DMS79 (cell line): ENCODE results near the gene EGLN1.
"Not testable (repeated sequence)": the region's sequence is repeated elsewhere in the genome, so short reads cannot be mapped to it uniquely, and the experiment has no call there.

ENCODE experiments used
- DNase-seq: peaks from one replicate; lab custom pipeline; 2025; lab: John Stamatoyannopoulos, UW

EGLN1 gene

DNA sequence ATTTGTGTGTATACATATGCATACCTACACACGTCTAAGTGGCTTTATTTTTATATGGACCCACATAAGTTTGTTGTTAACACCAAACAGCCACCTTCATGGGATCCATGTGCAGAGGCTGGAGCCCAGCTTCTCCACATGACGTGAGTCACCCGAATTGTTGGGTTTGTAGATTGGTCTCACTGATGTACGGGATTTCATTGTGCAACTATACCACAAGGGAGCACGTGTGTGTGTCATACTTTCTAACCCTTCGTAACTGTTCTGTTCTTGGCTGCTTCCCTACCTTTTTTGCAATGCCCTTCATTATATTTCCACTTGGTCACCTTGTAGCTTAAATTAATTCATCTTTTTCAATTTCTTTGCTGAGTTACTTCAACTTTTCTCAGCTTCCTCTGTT, 63.0 kb downstream of the EGLN1 start:
- DNase-seq = no peak

DNA sequence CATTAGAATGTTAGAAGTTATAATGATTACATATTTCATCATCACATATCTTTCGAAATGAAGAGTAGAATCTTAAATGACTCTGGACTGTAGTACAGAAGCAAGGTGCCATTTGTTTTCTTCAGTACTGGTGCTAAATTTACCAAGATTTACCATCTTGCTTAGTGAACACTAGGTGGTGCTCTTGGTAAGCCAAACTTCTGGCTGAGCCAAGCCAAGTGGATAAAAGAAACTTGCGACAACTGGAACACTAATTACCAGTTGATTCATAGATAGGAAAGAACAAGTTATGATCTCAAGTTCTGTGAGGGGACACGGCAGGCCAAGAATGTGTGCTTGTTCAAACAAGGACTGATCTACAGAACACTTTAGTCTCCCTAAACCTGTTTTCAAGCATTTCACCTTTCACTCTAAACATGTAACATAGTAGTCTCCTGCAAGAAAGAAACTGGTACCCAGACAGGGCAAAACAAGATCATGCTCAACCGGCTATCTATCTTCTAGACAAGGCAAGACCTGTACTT, 64.2 kb downstream of the EGLN1 start:
- DNase-seq = peak; percentile 24

DNA sequence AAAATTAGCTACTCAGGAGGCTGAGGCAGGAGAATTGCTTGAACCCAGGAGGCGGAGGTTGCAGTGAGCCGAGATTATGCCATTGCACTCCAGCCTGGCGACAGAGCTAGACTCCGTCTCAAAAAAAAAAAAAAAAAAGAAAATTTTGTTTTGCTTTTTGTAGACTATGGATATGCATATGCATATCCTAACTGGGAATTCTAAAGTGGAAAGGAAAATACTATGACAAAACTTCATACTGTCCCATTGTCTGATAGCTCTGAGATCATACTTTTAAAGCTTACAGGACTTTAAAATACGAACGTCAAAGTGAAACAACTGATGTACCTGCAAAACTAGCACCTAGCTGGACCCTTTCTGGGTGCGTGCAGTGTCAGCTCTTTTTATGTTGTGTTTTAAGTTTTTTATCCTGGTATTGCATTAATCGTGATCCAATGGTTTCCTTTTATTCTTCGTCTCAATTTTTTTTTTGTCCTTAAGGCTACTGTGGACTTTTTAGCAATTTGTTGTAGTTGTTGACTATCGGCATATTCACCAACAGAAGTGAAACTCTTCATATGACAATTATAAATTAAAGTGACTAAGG, 64.8 kb downstream of the EGLN1 start:
- DNase-seq = no peak

DNA sequence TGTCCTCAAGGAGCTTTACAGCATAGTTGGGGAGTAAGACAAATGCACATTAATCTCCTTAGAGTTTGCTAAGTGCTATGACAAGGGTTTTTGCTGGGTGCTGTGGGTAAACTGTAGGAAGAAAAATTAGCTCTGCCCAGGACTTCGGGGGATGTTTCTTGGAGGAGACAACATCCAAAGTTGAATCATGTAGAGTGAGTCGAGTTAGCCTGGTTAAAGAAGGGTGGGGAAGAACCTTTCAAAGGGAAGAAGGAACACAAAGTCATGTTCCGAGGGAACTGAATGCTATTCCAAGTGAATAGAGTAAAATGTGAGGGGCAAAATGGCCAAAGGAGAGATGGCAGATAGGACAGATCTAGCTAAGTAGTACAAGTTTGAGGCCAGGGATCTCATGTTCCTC, 66.9 kb downstream of the EGLN1 start:
- DNase-seq = no peak

DNA sequence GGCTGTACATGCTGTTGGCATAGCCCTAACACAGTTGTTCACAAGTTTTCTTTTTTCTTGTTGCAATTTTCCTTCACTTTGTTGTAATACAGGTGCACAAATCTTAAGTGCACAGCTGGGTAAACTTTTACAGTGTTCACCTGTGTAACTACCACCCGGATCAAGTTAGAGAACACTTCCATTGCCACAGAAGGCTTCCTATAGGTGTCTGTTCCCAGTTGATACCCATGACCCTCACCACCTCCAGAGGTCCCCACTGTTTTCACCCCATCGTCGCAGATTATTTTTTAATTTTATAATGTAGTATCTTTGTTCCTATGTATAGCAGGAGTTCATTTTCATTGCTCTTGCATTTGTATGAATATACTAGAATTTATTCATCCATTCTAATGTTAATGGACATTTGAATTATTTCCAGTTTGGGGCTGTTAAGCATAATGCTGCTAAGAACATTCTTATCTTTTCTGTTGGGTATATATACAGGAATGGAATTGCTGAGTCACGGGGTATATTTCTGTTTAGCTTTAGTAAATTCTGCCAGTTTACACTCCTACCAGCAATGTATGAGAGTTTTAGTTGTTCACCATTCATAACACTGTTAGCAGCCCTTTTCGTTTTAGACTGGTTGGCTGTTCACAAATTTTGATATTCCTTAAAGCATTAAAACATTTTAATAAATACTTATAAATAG, 67.6 kb downstream of the EGLN1 start:
- no peak for DNase-seq

DNA sequence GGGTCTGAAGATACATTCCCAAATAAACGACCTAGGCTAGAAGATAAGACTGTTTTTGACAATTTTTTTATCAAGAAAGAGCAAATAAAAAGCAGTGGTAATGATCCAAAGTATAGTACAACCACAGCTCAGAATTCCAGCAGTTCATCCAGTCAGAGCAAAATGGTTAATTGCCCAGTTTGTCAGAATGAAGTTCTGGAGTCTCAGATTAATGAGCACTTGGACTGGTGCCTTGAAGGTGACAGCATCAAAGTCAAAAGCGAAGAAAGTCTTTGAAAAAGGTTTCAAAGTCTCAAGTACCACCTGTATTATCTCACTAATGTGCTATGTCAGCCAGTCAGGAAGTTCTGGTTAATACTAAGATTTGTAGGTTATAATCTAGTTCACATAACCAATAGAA, 69.0 kb downstream of the EGLN1 start:
- DNase-seq = no peak

DNA sequence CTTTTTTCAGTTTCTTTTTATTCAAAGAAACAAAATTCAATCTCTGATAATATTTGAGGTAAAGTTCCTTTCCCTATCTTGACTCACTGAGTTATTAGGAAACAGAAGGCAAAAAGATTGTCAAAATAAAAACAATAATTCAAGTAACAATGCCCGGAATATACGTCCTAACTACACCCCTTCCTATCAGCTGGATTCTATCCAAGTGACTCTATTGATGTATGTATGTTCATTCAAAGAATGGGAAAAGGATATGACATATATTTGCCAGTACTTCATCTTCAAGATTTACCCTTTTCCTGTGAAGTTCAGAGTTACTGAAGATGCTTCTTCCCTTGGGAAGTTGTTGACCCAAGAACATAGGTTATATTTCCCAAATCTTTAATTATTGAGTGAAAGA, 70.3 kb downstream of the EGLN1 start:
- DNase-seq = no peak

DNA sequence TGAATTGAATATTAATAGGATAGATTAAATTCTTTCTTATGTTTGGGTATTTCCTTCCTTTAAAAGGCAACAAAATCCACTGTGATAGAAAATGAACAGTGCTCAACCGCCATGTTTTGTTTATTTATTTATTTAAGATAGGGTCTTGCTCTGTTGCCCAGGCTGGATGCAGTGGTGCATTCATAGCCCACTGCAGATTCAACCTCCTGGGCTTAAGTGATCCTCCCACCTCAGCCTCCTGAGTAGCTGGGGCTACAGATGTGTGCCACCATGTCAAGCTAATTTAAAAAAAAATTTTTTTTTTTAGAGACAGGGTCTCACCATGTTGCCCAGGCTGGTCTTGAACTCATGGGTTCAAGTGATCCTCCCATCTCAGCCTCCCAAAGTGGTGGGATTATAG, 73.2 kb downstream of the EGLN1 start:
- DNase-seq = not testable (repeated sequence)

DNA sequence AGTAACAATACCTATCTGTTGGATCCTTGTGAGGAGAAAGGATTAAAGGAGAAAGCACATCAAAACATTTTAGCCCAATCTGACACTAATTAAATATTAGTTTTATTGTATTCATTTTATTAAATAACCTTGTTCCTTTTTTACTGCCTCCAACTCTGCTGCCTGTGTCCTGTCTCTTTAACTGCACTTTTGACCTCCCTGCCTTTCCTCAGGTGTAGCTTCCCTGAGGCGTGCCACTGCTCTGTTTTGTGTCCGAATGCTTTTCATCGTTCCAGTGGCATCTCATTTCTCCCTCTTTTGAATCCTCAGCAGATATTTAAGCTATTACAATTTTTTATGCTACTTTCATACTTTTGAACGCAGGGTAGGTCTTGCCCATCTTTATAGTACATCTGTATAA, 73.6 kb downstream of the EGLN1 start:
- DNase-seq = no peak

DNA sequence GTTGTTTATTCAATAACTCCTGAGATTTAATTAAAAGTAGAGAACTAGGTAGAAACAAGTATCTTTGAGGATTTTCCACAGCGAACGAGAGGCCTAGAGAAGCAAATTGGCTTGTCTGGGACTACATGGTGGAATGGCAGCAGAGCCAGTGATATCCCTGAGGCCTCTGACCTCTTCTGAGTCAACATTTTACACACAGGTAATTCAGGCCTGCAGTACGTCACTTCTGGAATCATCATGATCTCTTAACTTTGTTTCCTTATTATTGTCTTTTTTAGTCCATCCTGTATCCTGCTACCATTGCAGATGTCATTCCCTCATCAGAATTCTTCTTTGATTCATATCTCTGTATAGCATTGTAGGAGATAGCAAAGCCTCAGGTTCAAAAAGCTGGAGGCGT, 74.1 kb downstream of the EGLN1 start:
- no peak for DNase-seq

DNA sequence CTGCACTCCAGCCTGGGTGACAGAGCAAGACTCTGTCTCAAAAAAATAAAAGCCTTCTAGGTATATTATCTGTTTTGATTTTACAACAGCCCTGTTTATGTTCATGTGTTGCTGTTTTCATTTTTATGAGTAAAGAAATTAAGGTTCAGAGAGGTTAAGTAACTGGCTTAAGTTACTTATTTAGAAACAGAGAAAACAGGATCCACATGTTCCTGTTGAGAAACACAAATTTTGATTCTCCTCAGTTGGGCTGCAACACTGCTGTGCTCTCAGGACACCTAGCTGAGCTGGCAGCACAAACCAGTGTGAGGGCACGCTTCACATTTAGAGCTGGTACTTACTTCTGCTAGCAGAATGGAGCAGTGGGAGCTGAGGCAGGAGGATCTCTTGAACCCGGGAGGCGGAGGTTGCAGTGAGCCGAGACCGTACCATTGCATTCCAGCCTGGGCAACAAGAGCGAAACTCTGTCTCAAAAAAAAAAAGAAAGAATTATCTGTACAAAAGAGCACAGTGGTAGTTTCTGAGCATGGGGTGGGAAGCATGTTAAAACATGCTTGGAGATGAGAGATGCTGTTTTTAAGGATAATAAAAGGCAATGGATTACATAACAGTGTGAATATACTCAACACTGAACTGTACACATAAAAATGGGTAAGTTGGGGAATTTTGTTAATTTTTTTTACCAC, 81.6 kb downstream of the EGLN1 start:
- DNase-seq = no peak

DNA sequence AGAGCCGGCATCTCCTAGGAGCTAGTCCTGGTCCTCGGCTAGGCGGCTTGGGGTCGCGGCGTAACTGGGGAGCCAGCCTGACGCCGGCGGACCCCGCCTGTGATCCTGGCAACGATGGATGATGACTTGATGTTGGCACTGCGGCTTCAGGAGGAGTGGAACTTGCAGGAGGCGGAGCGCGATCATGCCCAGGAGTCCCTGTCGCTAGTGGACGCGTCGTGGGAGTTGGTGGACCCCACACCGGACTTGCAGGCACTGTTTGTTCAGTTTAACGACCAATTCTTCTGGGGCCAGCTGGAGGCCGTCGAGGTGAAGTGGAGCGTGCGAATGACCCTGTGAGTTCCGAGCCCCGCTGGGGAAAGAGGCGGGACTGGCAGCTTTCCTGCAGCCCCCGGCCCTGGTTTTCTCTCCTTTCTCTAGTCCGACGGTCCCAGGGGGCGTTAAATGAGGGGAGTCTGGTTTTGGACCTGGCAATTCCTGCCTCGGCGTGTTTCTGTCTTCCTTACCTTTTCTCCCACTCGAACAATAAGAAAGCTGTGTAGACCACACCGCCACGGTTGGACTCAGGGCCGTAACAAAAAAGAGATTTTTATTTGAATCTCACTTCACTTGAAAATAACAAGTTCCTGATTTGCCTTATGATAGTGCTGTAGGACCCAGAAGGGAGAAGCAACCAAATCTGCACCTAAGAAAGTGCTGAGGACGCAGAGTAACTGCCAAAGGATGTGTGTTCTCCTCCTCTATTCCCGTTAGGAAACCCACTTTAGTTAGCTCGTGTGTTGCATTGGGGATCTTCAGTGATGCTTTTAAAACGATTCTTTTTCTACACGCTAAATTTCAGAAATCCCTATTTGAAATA, 83.6 kb downstream of the EGLN1 start, which contains the start of gene SPRTN:
TSS of gene SPRTN (plus strand) at position 24 of the 859 bp plus-strand sequence. CDS start at position 115, 91 bp downstream.
- DNase-seq = no peak

DNA sequence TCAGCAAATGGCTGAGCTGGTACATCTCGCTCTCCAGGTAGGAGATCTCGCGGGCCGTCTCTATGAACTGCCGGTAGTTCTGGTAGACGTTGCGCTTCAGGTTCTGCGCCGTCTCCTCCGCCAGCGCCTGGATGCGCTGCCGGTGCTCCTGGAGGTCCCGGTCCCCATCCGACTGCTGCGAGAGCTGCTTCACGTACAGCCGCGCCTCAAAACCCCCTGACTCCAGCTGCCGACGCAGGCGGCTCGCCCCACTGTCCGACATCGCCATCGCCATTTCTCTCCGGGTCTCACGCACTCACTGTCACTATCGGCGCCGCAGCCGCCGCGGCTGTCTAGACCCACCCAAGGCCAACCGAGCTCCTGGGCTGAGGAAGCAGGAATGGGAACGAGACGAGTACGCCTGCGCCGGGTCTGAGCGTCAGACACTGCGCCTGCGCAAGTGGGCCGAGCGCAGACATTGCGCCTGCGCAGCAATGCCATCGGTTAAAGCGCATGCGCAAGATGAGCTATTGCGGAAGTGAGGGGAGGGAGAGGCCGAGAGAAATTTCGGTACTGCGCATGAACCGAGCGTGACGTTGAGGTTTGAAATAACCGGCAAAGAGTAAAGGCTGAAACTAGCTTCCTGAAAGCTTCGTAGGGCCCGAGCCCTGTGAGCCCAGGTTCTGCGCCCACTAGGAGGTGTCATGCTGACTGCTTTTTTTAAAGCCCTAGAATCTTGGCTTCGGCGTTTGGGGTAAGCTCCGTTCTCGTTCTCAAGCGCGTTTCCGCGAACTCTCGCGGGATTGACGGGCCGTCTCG, 84.4 kb downstream of the EGLN1 start, which contains the start of gene EXOC8:
TSS of gene EXOC8 (minus strand) at position 381 of the 798 bp plus-strand sequence. CDS start at position 274, 107 bp downstream.
- peak; percentile 94 for DNase-seq

DNA sequence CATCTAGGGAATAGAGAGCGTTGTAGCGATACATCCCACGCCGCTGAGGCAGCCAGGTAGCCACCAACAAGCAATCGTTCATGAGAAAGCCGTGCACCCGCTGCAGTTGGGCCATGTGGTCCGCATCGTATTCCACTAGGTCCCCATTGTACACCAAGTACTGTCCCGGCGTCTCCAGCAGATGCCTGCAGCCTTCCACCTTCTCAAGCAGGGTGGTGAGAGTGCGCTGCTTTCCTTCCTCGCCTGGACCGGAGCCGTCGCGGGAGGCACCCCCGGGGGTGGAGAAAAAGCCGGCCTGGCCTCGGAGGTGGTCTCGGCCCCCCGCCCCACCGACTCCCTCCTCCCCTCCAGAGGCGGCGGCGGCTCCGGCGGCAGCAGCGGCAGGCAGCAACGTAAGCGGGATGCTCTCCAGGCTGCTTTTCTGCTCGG, 85.0 kb downstream of the EGLN1 start:
- DNase-seq = no peak

DNA sequence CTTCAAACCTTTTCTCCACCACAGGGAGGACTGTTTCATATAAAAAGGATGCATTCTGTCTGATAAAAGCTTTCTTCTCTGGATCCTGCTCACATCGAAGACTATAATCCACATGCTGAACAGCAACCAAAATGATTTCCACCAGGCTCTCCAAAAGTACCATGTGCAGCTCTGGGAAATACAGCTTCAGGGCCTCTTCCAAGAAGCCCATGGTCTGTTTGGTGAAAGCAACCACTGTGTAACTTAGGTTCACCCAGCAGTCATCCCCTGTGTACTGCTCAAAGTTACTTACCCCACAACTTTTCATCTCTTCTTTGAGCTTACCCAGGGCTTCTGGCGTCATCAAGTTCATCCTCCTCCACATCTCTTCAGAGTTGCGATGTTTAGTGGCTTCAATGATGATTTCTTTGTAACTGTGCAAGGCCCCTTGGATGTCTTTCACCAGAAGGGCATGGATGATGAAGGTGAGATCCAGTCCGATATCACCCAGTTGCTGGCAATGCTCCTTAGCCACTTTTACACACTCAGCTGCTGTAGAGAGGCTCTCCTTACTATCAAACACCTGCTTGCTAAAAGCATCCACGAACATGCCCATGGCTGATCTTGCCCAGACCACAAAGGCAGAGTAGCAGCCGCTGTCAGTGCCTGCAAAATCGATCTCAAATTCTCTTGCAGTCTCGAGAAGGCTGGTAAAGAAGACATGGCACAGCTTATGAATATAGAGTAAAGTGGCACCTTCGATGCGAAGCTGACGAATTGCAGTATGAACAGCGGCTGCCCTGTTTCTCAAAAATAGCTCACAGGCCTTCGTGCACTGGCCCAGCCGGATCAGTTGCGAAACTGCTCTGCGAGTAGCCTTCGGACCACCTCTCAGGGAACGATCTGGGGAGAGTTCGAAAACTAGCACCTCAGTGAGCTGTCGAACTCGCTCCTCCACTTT, 86.2 kb downstream of the EGLN1 start:
- DNase-seq = peak; percentile 42

DNA sequence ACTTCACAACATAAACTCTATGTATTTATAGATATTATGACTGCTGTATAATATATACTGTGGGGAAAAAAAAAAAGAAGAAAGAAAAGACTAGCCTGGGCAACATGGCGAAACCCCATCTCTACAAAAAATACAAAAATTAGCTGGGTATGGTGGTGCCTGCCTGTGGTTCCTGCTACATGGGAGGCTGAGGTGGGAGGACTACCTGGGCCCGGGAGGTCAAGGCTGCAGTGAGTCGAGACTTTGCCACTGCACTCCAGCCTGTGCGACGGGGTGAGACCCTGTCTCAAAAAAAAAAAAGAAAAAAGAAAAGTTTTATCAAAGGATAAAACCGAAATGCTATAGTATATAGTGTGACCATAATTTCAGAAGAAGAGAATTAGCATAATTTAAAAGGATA, 87.1 kb downstream of the EGLN1 start:
- no peak for DNase-seq

DNA sequence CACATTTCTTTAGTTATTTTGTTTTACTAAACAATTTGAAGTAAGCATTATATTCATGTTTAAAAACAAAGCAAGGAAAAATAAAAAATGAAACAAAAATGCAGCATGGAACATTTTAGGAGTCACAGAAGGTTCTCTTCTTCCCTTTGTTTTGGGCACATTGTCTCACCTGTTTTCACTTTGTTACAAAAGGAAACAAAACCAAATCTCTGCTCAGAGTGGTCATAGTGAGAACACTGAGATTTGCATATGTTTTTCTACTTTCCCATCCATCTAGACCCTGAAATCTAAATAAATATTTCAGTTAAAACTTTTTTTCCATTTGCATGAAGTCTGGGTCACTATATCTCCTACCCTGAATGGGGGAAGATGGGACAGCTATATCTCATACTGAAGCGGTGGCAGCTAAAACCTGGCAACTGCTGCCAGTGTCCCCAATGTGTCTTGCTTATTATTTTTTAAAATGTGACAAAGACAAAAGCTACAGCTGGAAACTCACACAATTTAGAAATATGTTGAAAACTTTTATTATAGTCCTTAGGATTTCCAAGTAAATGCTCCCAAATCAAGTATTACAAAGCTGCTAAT, 87.9 kb downstream of the EGLN1 start:
- no peak for DNase-seq

DNA sequence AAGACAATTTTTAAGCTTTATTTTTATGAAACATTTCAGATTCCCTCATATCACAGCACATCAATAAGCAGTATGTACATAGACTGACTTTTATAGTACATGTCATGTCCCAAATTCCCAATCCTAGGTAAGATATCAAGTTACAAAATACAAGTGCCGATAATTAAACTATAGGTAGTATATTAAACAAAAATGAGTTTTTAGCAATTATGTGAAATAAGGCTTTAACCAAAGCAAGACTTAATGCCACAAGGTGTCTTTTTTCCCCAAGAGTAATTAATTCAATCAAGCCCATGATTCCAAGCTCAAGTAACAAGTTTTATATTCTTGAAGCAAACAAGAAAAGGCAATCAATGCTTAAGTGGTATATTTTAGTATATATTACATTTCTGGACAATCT, 89.3 kb downstream of the EGLN1 start:
- no peak for DNase-seq

DNA sequence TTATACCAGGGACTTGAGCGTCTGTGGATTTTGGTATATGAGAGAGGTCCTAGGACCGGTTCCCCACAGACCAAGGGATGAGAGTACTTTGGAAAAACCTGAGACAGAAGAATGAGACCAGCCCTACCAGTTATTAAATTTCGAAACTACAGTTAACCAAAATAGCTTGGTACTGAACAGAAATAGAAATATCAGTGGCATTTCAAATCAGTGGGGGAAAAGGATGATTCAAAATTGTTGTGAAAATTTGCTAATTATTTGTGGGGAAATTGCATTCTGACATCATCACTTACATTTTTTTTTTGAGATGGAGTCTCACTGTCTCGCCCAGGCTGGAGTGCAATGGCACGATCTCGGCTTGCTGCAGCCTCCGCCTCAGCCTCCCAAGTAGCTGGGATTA, 92.6 kb downstream of the EGLN1 start:
- DNase-seq = no peak

DNA sequence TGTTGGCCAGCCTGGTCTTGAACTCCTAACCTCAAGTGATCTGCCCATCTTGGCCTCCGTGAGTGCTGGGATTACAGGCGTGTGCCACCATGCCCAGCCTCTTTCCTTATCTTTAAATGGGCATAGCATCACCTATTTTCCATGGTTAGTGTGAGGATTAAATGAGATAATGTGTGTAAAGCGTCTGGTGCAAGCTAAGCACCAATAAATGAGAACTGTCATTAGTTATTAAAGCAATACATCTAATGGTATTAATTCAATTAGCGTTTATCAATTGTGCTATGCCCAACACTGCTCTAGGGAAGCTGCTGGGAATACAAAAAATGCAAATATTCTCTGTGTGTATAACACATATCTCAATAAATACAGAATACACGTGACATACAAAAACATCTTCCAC, 94.5 kb downstream of the EGLN1 start:
- DNase-seq = no peak
